CD14-positive monocyte (primary cell): ENCODE results near the gene FTMT. TPM values are rescaled to one million over a fixed set of nuclear protein-coding genes. Genes with fewer than 3 reads are reported as not detected.

Source experiments
- DNase-seq, 3 donors: peaks; one replicate each; pipeline ENCODE4 v3.0.0-alpha.2; 2011 to 2022
- H2AFZ ChIP-seq: 2 replicates; pipeline ENCODE4 v1.6.0; 2012; ENCODE audit warnings: mild to moderate bottlenecking, low read depth, low read length, inconsistent platforms; ENCODE audit not compliant: insufficient read depth, poor library complexity, severe bottlenecking
- H3K27ac ChIP-seq, 2 donors: 1 replicate in 1 of 2; 2 replicates in 1 of 2; pipeline ENCODE4 v1.5.1; 2012 to 2013; ENCODE audit warnings: low read length in 2 of 2, control low read depth in 1 of 2, inconsistent platforms in 1 of 2, low read depth in 1 of 2, mild to moderate bottlenecking in 1 of 2
- H3K27me3 ChIP-seq, 2 donors: one replicate each; pipeline versions ENCODE4 v1.6.0 to v1.6.1; 2011 to 2013; ENCODE audit warnings: low read length in 2 of 2; ENCODE audit not compliant: control insufficient read depth in 2 of 2, insufficient read depth in 2 of 2
- H3K36me3 ChIP-seq, 2 donors: replicated peaks in 1 of 2; 1 replicate in 1 of 2; 2 replicates in 1 of 2; pipeline versions ENCODE4 v1.5.1 to v1.6.1; 2012 to 2013; ENCODE audit warnings: low read length in 2 of 2, control low read depth in 1 of 2, inconsistent platforms in 1 of 2, mild to moderate bottlenecking in 1 of 2; ENCODE audit not compliant: insufficient read depth in 2 of 2, control insufficient read depth in 1 of 2
- H3K4me1 ChIP-seq, 2 donors: 1 replicate in 1 of 2; 2 replicates in 1 of 2; pipeline versions ENCODE4 v1.5.1 to v1.6.1; 2012 to 2013; ENCODE audit warnings: low read length in 2 of 2, control low read depth in 1 of 2, inconsistent platforms in 1 of 2, mild to moderate bottlenecking in 1 of 2, moderate library complexity in 1 of 2; ENCODE audit not compliant: insufficient read depth in 2 of 2, control insufficient read depth in 1 of 2
- H3K4me2 ChIP-seq: replicated peaks from 2 replicates; pipeline ENCODE3; 2012; ENCODE audit warnings: low read length, moderate library complexity, mild to moderate bottlenecking; ENCODE audit not compliant: poor library complexity, severe bottlenecking; ENCODE audit errors: extremely low read depth
- H3K4me3 ChIP-seq, 3 experiments: fragments of 200-600 bp in 1 of 3; sonication (generic) in 1 of 3; replicated peaks in 1 of 3; 1 replicate in 2 of 3; 2 replicates in 1 of 3; pipeline ENCODE4 v1.5.1; 2011 to 2013; ENCODE audit warnings: low read length in 3 of 3, mild to moderate bottlenecking in 3 of 3, control low read depth in 2 of 3, low read depth in 2 of 3, inconsistent platforms in 1 of 3, moderate library complexity in 1 of 3
- H3K79me2 ChIP-seq: 2 replicates; pipeline ENCODE4 v1.6.0; 2012; ENCODE audit warnings: mild to moderate bottlenecking, control low read depth, inconsistent platforms, low read length, moderate library complexity; ENCODE audit not compliant: insufficient read depth
- H3K9ac ChIP-seq: 2 replicates; pipeline ENCODE4 v1.6.0; 2017; ENCODE audit warnings: low read length, mild to moderate bottlenecking; ENCODE audit not compliant: insufficient read depth, poor library complexity, severe bottlenecking
- H3K9me3 ChIP-seq, 2 donors: replicated peaks in 1 of 2; 1 replicate in 1 of 2; 2 replicates in 1 of 2; pipeline versions ENCODE4 v1.5.1 to v1.6.1; 2012 to 2013; ENCODE audit warnings: low read length in 2 of 2, control low read depth in 1 of 2; ENCODE audit not compliant: control insufficient read depth in 1 of 2, insufficient read depth in 1 of 2
- H4K20me1 ChIP-seq: 2 replicates; pipeline ENCODE4 v1.6.0; 2012; ENCODE audit warnings: mild to moderate bottlenecking, low read length, control low read depth, moderate library complexity; ENCODE audit not compliant: insufficient read depth
- H3K27ac Mint-ChIP-seq, 7 donors: one replicate each; pipeline ENCODE4 v1.8.0; 2020; ENCODE audit warnings: mild to moderate bottlenecking in 7 of 7, mixed read lengths in 7 of 7, moderate library complexity in 6 of 7, inconsistent platforms in 2 of 7
- H3K27me3 Mint-ChIP-seq, 3 donors: one replicate each; pipeline ENCODE4 v1.8.0; 2021 to 2022; ENCODE audit warnings: low read depth in 3 of 3, mild to moderate bottlenecking in 3 of 3, mixed read lengths in 3 of 3, moderate library complexity in 3 of 3, inconsistent platforms in 1 of 3
- H3K36me3 Mint-ChIP-seq, 2 donors: one replicate each; pipeline ENCODE4 v1.8.0; 2020; ENCODE audit warnings: mixed read lengths in 2 of 2, inconsistent platforms in 1 of 2, mild to moderate bottlenecking in 1 of 2
- H3K4me1 Mint-ChIP-seq: one replicate; pipeline ENCODE4 v1.8.0; 2020; ENCODE audit warnings: mild to moderate bottlenecking, mixed read lengths
- H3K4me3 Mint-ChIP-seq, 2 donors: one replicate each; pipeline ENCODE4 v1.8.0; 2020; ENCODE audit warnings: mild to moderate bottlenecking in 2 of 2, mixed read lengths in 2 of 2, moderate library complexity in 1 of 2
- H3K9me3 Mint-ChIP-seq, 7 donors: one replicate each; pipeline ENCODE4 v1.8.0; 2020 to 2022; ENCODE audit warnings: mixed read lengths in 7 of 7, mild to moderate bottlenecking in 6 of 7, moderate library complexity in 6 of 7, inconsistent platforms in 2 of 7
- WGBS: methylation state at CpG from one replicate; pipeline ENCODE4 v1.1.5; 2013; ENCODE audit warnings: missing lambda C conversion rate; ENCODE audit not compliant: insufficient coverage; 5-methylcytosine and 5-hydroxymethylcytosine counted together
- intact Hi-C, 2 donors: fragments of 100-400 bp; cut with micrococcal nuclease; formaldehyde crosslinking; loops; one replicate each; pipeline versions ENCODE4 v1.15.0 to v1.15.1; 2023
- polyA plus RNA-seq, 3 donors: library from polyadenylated mRNA; depleted of rRNA in 1 of 3; unstranded in 2 of 3; stranded (reverse) in 1 of 3; fragments of 300-500 nt in 2 of 3; fragments of >200 nt in 1 of 3; fragmentation: Illumina TruSeq in 2 of 3; gene quantifications; 1 replicate in 2 of 3; 2 replicates in 1 of 3; pipeline ENCODE4 v1.2.3, GENCODE V29; 2012 to 2021
- TF ChIP-seq, protein P1 (sequence below): fragments of 200-600 bp; IDR thresholded peaks from one replicate; pipeline ENCODE4 v1.8.0; 2022; ENCODE audit warnings: antibody characterized with exemption, mild to moderate bottlenecking

The FTMT gene
- polyA plus RNA-seq, 3 donors = not detected

DNA sequence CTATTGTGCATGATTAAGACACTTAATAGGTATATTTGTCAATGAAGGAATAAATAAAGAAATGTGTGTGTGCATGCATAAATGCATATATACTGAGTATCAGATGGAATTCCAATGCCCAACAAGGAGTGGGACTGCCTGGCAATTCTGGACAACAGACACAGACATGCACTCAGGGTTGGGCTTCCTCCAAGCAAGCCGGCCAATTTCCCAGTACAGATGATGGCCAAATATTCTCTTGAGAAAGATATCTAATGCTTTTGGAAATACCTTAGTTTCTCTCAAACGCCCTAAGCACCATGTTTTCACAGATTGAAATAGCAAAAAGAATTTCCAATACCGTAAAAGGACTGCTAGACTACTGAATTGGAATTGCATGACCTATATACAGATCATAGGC, 11.1 kb downstream of the FTMT start:
- Histone ChIP-seq H3K9ac (no peak overlapping the region), H3K9me3 (no peaks in the 10 kb centered on the region), H3K27me3 (no peaks in the 10 kb centered on the region), H3K4me3 (no peak overlapping the region), H3K4me1 (no peaks in the 10 kb centered on the region), H3K36me3 (no peaks in the 10 kb centered on the region), H3K27ac (no peak overlapping the region), H3K4me2 (no peak overlapping the region), H4K20me1 (no peaks in the 10 kb centered on the region), H2AFZ (no peak overlapping the region), H3K79me2 (no peaks in the 10 kb centered on the region)
- WGBS = no CpG with 5 or more reads among the region's 3 CpGs
- no peaks in the 10 kb centered on the region for H3K4me1 Mint-ChIP-seq
- DNase-seq = no peak
- intact Hi-C loops = no loop called here
- no peak overlapping the region for H3K4me3 Mint-ChIP-seq
- peaks cover 0 to 8% (median 0%) of the 10 kb centered on the region in 7 donors for H3K9me3 Mint-ChIP-seq
- H3K27ac Mint-ChIP-seq = no peak overlapping the region
- no peaks in the 10 kb centered on the region for H3K36me3 Mint-ChIP-seq
- H3K27me3 Mint-ChIP-seq = peaks cover 0 to 2% (median 0%) of the 10 kb centered on the region in 3 donors
- TF ChIP-seq, protein P1, sequence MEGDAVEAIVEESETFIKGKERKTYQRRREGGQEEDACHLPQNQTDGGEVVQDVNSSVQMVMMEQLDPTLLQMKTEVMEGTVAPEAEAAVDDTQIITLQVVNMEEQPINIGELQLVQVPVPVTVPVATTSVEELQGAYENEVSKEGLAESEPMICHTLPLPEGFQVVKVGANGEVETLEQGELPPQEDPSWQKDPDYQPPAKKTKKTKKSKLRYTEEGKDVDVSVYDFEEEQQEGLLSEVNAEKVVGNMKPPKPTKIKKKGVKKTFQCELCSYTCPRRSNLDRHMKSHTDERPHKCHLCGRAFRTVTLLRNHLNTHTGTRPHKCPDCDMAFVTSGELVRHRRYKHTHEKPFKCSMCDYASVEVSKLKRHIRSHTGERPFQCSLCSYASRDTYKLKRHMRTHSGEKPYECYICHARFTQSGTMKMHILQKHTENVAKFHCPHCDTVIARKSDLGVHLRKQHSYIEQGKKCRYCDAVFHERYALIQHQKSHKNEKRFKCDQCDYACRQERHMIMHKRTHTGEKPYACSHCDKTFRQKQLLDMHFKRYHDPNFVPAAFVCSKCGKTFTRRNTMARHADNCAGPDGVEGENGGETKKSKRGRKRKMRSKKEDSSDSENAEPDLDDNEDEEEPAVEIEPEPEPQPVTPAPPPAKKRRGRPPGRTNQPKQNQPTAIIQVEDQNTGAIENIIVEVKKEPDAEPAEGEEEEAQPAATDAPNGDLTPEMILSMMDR = no peak

- H3K27me3 Mint-ChIP-seq = peaks cover 0 to 2% (median 0%) of the 10 kb centered on the region in 3 donors
- no peak overlapping the region for H3K27ac ChIP-seq
- no peaks in the 10 kb centered on the region for H3K36me3 ChIP-seq
- H3K4me2 ChIP-seq = no peak overlapping the region
- no peaks in the 10 kb centered on the region for H4K20me1 ChIP-seq
- no peak overlapping the region for H3K4me3 Mint-ChIP-seq
- peaks cover 0 to 8% (median 0%) of the 10 kb centered on the region in 7 donors for H3K9me3 Mint-ChIP-seq
- TF ChIP-seq, protein P1 = no peak
- H2AFZ ChIP-seq = no peak overlapping the region
- intact Hi-C loops = no loop called here
- no peaks in the 10 kb centered on the region for H3K4me1 ChIP-seq
- WGBS = no CpG with 5 or more reads among the region's 2 CpGs
- H3K4me3 ChIP-seq = no peak overlapping the region
- no peaks in the 10 kb centered on the region for H3K27me3 ChIP-seq
- DNase-seq = no peak
- H3K27ac Mint-ChIP-seq = no peak overlapping the region
- H3K4me1 Mint-ChIP-seq = no peaks in the 10 kb centered on the region
- H3K79me2 ChIP-seq = no peaks in the 10 kb centered on the region
- no peaks in the 10 kb centered on the region for H3K9me3 ChIP-seq
- H3K36me3 Mint-ChIP-seq = no peaks in the 10 kb centered on the region
- no peak overlapping the region for H3K9ac ChIP-seq
Measured at GRCh38 chr5:121863753-121864285, 12.1 kb downstream of the FTMT start.
